Mononuclear cell (primary cell): ENCODE measurements around the gene GAGE12J. TPM values are rescaled to one million over a fixed set of nuclear protein-coding genes. Genes with fewer than 3 reads are reported as not detected.
"Not testable (repeated sequence)": the region's sequence is repeated elsewhere in the genome, so short reads cannot be mapped to it uniquely, and the experiment has no call there.

Source experiments
- H3K27me3 ChIP-seq: 2 replicates; pipeline ENCODE4 v1.6.0; 2011; ENCODE audit warnings: low read length, control low read depth; ENCODE audit not compliant: insufficient read depth
- H3K4me1 ChIP-seq: 2 replicates; pipeline ENCODE4 v1.5.1; 2011; ENCODE audit warnings: mild to moderate bottlenecking, low read length, control low read depth; ENCODE audit not compliant: insufficient read depth
- H3K4me3 ChIP-seq: 2 replicates; pipeline ENCODE4 v1.5.1; 2011; ENCODE audit warnings: mild to moderate bottlenecking, low read length, moderate library complexity
- H3K9me3 ChIP-seq: 2 replicates; pipeline ENCODE4 v1.5.1; 2011; ENCODE audit warnings: low read depth, mild to moderate bottlenecking, control low read depth, low read length
- total RNA-seq: library from RNA; depleted of rRNA; stranded (reverse); fragments of >200 nt; gene quantifications from one replicate; pipeline ENCODE4 v1.2.3, GENCODE V29; 2012

GAGE12J gene
- not detected for total RNA-seq

- H3K4me3 ChIP-seq, H3K4me1 ChIP-seq, H3K9me3 ChIP-seq, H3K27me3 ChIP-seq: not testable (repeated sequence)
These were observed at the start of gene GAGE12J for GRCh38 chrX:49321737-49322136. TSS of gene GAGE12J (plus strand) at chrX:49322037. CDS start at chrX:49323194, 1,157 bp downstream.

GRCh38 chrX:49272421-49272820 is 49.4 kb upstream of the GAGE12J start:
- H3K4me1 ChIP-seq: peaks cover 61% of the 10 kb centered on the region
- no peaks in the 10 kb centered on the region for H3K27me3 ChIP-seq
- no peaks in the 10 kb centered on the region for H3K9me3 ChIP-seq
- H3K4me3 ChIP-seq: no peak overlapping the region

- no peaks in the 10 kb centered on the region for H3K9me3 ChIP-seq
- peaks cover 61% of the 10 kb centered on the region for H3K4me1 ChIP-seq
- no peak overlapping the region for H3K4me3 ChIP-seq
- H3K27me3 ChIP-seq: no peaks in the 10 kb centered on the region
These were observed 48.6 kb upstream of the GAGE12J start for GRCh38 chrX:49273181-49273727.

- Histone ChIP-seq H3K4me1 (peaks cover 47% of the 10 kb centered on the region), H3K27me3 (no peaks in the 10 kb centered on the region), H3K9me3 (no peaks in the 10 kb centered on the region), H3K4me3 (no peak overlapping the region)
These were observed 45.6 kb upstream of the GAGE12J start for GRCh38 chrX:49276207-49276606.

GRCh38 chrX:49276671-49277534 is 44.9 kb upstream of the GAGE12J start:
- Histone ChIP-seq H3K9me3 (no peaks in the 10 kb centered on the region), H3K27me3 (no peaks in the 10 kb centered on the region), H3K4me3 (no peak overlapping the region), H3K4me1 (peaks cover 40% of the 10 kb centered on the region)

- Histone ChIP-seq H3K9me3 (no peaks in the 10 kb centered on the region), H3K27me3 (no peaks in the 10 kb centered on the region), H3K4me3 (no peak overlapping the region), H3K4me1 (peaks cover 34% of the 10 kb centered on the region)
These were observed 44.4 kb upstream of the GAGE12J start for GRCh38 chrX:49277535-49277830.

- H3K4me1 ChIP-seq: peaks cover 31% of the 10 kb centered on the region
- H3K4me3 ChIP-seq: no peak overlapping the region
These were observed 43.8 kb upstream of the GAGE12J start for GRCh38 chrX:49278081-49278480.

GRCh38 chrX:49282647-49283011 is 39.2 kb upstream of the GAGE12J start:
- no peaks in the 10 kb centered on the region for H3K27me3 ChIP-seq
- H3K4me3 ChIP-seq: no peak overlapping the region
- no peaks in the 10 kb centered on the region for H3K9me3 ChIP-seq
- no peaks in the 10 kb centered on the region for H3K4me1 ChIP-seq

More at GRCh38 chrX:49278081-49278480, 43.8 kb upstream of the GAGE12J start:
- no peaks in the 10 kb centered on the region for H3K27me3 ChIP-seq
- H3K9me3 ChIP-seq: no peaks in the 10 kb centered on the region

GRCh38 chrX:49284212-49284611 is 37.6 kb upstream of the GAGE12J start:
- Histone ChIP-seq H3K4me3 (no peak overlapping the region), H3K9me3 (no peaks in the 10 kb centered on the region)

GRCh38 chrX:49286136-49286535 is 35.7 kb upstream of the GAGE12J start:
- Histone ChIP-seq H3K4me3 (no peak overlapping the region), H3K9me3 (no peaks in the 10 kb centered on the region), H3K27me3 (no peaks in the 10 kb centered on the region)

More at GRCh38 chrX:49284212-49284611, 37.6 kb upstream of the GAGE12J start:
- Histone ChIP-seq H3K27me3 (no peaks in the 10 kb centered on the region), H3K4me1 (no peaks in the 10 kb centered on the region)

GRCh38 chrX:49286581-49286980 is 35.3 kb upstream of the GAGE12J start:
- H3K9me3 ChIP-seq: no peaks in the 10 kb centered on the region
- no peaks in the 10 kb centered on the region for H3K27me3 ChIP-seq
- H3K4me3 ChIP-seq: no peak overlapping the region
- no peaks in the 10 kb centered on the region for H3K4me1 ChIP-seq

More at GRCh38 chrX:49286136-49286535, 35.7 kb upstream of the GAGE12J start:
- no peaks in the 10 kb centered on the region for H3K4me1 ChIP-seq

- no peaks in the 10 kb centered on the region for H3K27me3 ChIP-seq
- H3K4me1 ChIP-seq: no peaks in the 10 kb centered on the region
- H3K9me3 ChIP-seq: no peaks in the 10 kb centered on the region
- no peak overlapping the region for H3K4me3 ChIP-seq
These were observed 34.2 kb upstream of the GAGE12J start for GRCh38 chrX:49287665-49288064.

- H3K4me3 ChIP-seq: no peak overlapping the region
- H3K4me1 ChIP-seq: no peaks in the 10 kb centered on the region
- no peaks in the 10 kb centered on the region for H3K27me3 ChIP-seq
- H3K9me3 ChIP-seq: no peaks in the 10 kb centered on the region
These were observed 31.6 kb upstream of the GAGE12J start for GRCh38 chrX:49290215-49290614.

- H3K9me3 ChIP-seq: no peaks in the 10 kb centered on the region
- no peaks in the 10 kb centered on the region for H3K4me1 ChIP-seq
- no peaks in the 10 kb centered on the region for H3K27me3 ChIP-seq
- H3K4me3 ChIP-seq: no peak overlapping the region
These were observed 30.1 kb upstream of the GAGE12J start for GRCh38 chrX:49291615-49292337.
